Neural progenitor cell (in vitro differentiated cells): ENCODE measurements around the gene PPIP5K1. TPM values are rescaled to one million over a fixed set of nuclear protein-coding genes. Genes with fewer than 3 reads are reported as not detected.
A peak's percentile ranks its signal among the peaks of the same experiment; 100 is the strongest.

ENCODE experiments used
- DNase-seq: peaks from one replicate; pipeline ENCODE4 v3.0.0-alpha.2; 2016; ENCODE audit warnings: low spot score
- H2AFZ ChIP-seq: fragments of 200-600 bp; sonication (generic); replicated peaks from 2 replicates; pipeline ENCODE4 v1.6.1; 2016; ENCODE audit warnings: antibody characterized with exemption
- H3F3A ChIP-seq: fragments of 200-600 bp; sonication (generic); 2 replicates; pipeline ENCODE4 v1.6.1; 2016; ENCODE audit warnings: antibody characterized with exemption, low read depth
- H3K27ac ChIP-seq: fragments of 200-600 bp; sonication (generic); 2 replicates; pipeline ENCODE4 v1.5.1; 2016; ENCODE audit warnings: mild to moderate bottlenecking
- H3K27me3 ChIP-seq: fragments of 200-600 bp; sonication (generic); 2 replicates; pipeline ENCODE4 v1.6.1; 2016; ENCODE audit warnings: mild to moderate bottlenecking, moderate library complexity
- H3K36me3 ChIP-seq: fragments of 200-600 bp; sonication (generic); 2 replicates; pipeline ENCODE4 v1.5.1; 2016
- H3K4me1 ChIP-seq: fragments of 200-600 bp; sonication (generic); 2 replicates; pipeline ENCODE4 v1.6.1; 2016; ENCODE audit warnings: mixed run types
- H3K4me2 ChIP-seq: fragments of 200-600 bp; sonication (generic); 2 replicates; pipeline ENCODE4 v1.6.1; 2016
- H3K4me3 ChIP-seq: fragments of 200-600 bp; sonication (generic); 2 replicates; pipeline ENCODE4 v1.5.1; 2016
- H3K79me2 ChIP-seq: fragments of 200-600 bp; sonication (generic); 2 replicates; pipeline ENCODE4 v1.6.1; 2016; ENCODE audit warnings: low read depth
- H3K9ac ChIP-seq: fragments of 200-600 bp; sonication (generic); 2 replicates; pipeline ENCODE4 v1.6.1; 2016
- H3K9me3 ChIP-seq: fragments of 200-600 bp; sonication (generic); 2 replicates; pipeline ENCODE4 v1.5.1; 2016; ENCODE audit warnings: low read depth
- H4K20me1 ChIP-seq: fragments of 200-600 bp; sonication (generic); 2 replicates; pipeline ENCODE4 v1.6.1; 2016; ENCODE audit warnings: low read depth
- H3K27ac Mint-ChIP-seq: 3 replicates; pipeline ENCODE4 v1.8.0; 2021; ENCODE audit warnings: mixed read lengths
- H3K27me3 Mint-ChIP-seq: 2 replicates; pipeline ENCODE4 v1.8.0; 2022; ENCODE audit warnings: low read depth, mild to moderate bottlenecking, inconsistent platforms, moderate library complexity, mixed read lengths; ENCODE audit not compliant: insufficient read depth
- H3K36me3 Mint-ChIP-seq: 3 replicates; pipeline ENCODE4 v1.8.0; 2021; ENCODE audit warnings: mixed read lengths
- H3K4me1 Mint-ChIP-seq: 3 replicates; pipeline ENCODE4 v1.8.0; 2021; ENCODE audit warnings: mixed read lengths
- H3K4me3 Mint-ChIP-seq: 3 replicates; pipeline ENCODE4 v1.8.0; 2021; ENCODE audit warnings: mild to moderate bottlenecking, moderate library complexity, mixed read lengths
- H3K9me3 Mint-ChIP-seq: 3 replicates; pipeline ENCODE4 v1.8.0; 2020; ENCODE audit warnings: mixed read lengths
- CTCF ChIP-seq: fragments of 200-600 bp; sonication (generic); IDR thresholded peaks from 2 replicates; pipeline ENCODE4 v1.5.1; 2017; ENCODE audit warnings: antibody characterized with exemption, mild to moderate bottlenecking
- EZH2 ChIP-seq: fragments of 200-600 bp; sonication (generic); IDR thresholded peaks from 2 replicates; pipeline ENCODE4 v1.6.1; 2017; ENCODE audit warnings: antibody characterized with exemption, mild to moderate bottlenecking, moderate library complexity
- EZH2phosphoT487 ChIP-seq: fragments of 200-600 bp; sonication (generic); IDR thresholded peaks from 2 replicates; pipeline ENCODE4 v1.6.1; 2017; ENCODE audit warnings: antibody characterized with exemption
- total RNA-seq: library from RNA; depleted of rRNA; stranded (reverse); fragments of >200 nt; gene quantifications from 2 replicates; pipeline ENCODE4 v1.2.3, GENCODE V29; 2015; ENCODE audit warnings: low replicate concordance

Gene PPIP5K1
- total RNA-seq, 1 donor from 2014 or later: 17.0 TPM

- no peak overlapping the region for H3K27ac ChIP-seq
- Mint-ChIP-seq H3K4me3 (peak overlapping the region; percentile 90), H3K27me3 (peaks cover 4% of the 10 kb centered on the region), H3K27ac (peak overlapping the region; percentile 88), H3K4me1 (peaks cover 67% of the 10 kb centered on the region), H3K36me3 (peaks cover 10% of the 10 kb centered on the region), H3K9me3 (no peaks in the 10 kb centered on the region)
- H3K36me3 ChIP-seq: no peaks in the 10 kb centered on the region
- H3F3A ChIP-seq: peaks cover 27% of the 10 kb centered on the region
- peak; percentile 61 for DNase-seq
- peaks cover 31% of the 10 kb centered on the region for H3K4me1 ChIP-seq
- H4K20me1 ChIP-seq: no peaks in the 10 kb centered on the region
- TF ChIP-seq EZH2phosphoT487 (no peak), CTCF (peak; percentile 38), EZH2 (no peak)
- H3K79me2 ChIP-seq: no peaks in the 10 kb centered on the region
- H3K9ac ChIP-seq: no peak overlapping the region
- no peaks in the 10 kb centered on the region for H3K9me3 ChIP-seq
- peak overlapping the region; percentile 84 for H3K4me2 ChIP-seq
- peak overlapping the region; percentile 63 for H3K4me3 ChIP-seq
- H3K27me3 ChIP-seq: peaks cover 14% of the 10 kb centered on the region
- peak overlapping the region; percentile 75 for H2AFZ ChIP-seq
Observed at GRCh38 chr15:43511012-43511885, 78.8 kb downstream of the PPIP5K1 start.

GRCh38 chr15:43510200-43511011 is 79.6 kb downstream of the PPIP5K1 start:
- no peaks in the 10 kb centered on the region for H3K36me3 ChIP-seq
- H3K27me3 ChIP-seq: peaks cover 14% of the 10 kb centered on the region
- H3K4me2 ChIP-seq: peak overlapping the region; percentile 84
- peak overlapping the region; percentile 72 for H3K27ac ChIP-seq
- H3K4me1 ChIP-seq: peaks cover 27% of the 10 kb centered on the region
- Mint-ChIP-seq H3K27ac (peak overlapping the region; percentile 97), H3K4me3 (peak overlapping the region; percentile 90), H3K9me3 (no peaks in the 10 kb centered on the region), H3K4me1 (peaks cover 66% of the 10 kb centered on the region), H3K27me3 (peaks cover 4% of the 10 kb centered on the region), H3K36me3 (peaks cover 10% of the 10 kb centered on the region)
- no peaks in the 10 kb centered on the region for H3K79me2 ChIP-seq
- peak; percentile 100 for DNase-seq
- no peaks in the 10 kb centered on the region for H3K9me3 ChIP-seq
- H3F3A ChIP-seq: peaks cover 27% of the 10 kb centered on the region
- H4K20me1 ChIP-seq: no peaks in the 10 kb centered on the region
- H2AFZ ChIP-seq: peak overlapping the region; percentile 52
- peak overlapping the region; percentile 63 for H3K4me3 ChIP-seq
- H3K9ac ChIP-seq: no peak overlapping the region
- TF ChIP-seq EZH2phosphoT487 (no peak), CTCF (peak; percentile 39)

GRCh38 chr15:43509660-43510199 is 80.3 kb downstream of the PPIP5K1 start:
- Histone ChIP-seq H3F3A (peaks cover 27% of the 10 kb centered on the region), H3K27me3 (peaks cover 14% of the 10 kb centered on the region), H3K9me3 (no peaks in the 10 kb centered on the region), H4K20me1 (no peaks in the 10 kb centered on the region), H2AFZ (peak overlapping the region; percentile 52), H3K27ac (peak overlapping the region; percentile 72), H3K4me1 (peaks cover 27% of the 10 kb centered on the region), H3K4me2 (peak overlapping the region; percentile 84), H3K79me2 (no peaks in the 10 kb centered on the region), H3K36me3 (no peaks in the 10 kb centered on the region), H3K9ac (no peak overlapping the region), H3K4me3 (peak overlapping the region; percentile 63)
- Mint-ChIP-seq H3K27me3 (peaks cover 4% of the 10 kb centered on the region), H3K4me1 (peaks cover 67% of the 10 kb centered on the region), H3K27ac (peak overlapping the region; percentile 97), H3K36me3 (peaks cover 10% of the 10 kb centered on the region), H3K4me3 (peak overlapping the region; percentile 90), H3K9me3 (no peaks in the 10 kb centered on the region)
- TF ChIP-seq EZH2 (no peak), EZH2phosphoT487 (no peak), CTCF (no peak)
- peak; percentile 39 for DNase-seq
